Measurements from ENCODE around the gene RPA3.

Gene RPA3

DNA sequence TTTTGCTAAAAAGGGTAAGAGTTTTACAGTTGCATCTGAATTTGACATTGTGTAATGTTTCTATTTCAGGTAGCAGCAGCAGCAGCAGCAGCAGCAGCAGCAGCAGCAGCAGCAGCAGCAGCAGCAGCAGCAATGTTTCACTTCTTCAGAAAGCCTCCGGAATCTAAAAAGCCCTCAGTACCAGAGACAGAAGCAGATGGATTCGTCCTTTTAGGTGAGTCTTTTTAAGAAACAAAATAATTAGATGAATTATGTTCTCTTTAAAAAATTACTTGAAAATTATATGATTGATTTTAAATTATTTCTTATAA, 45.2 kb downstream of the RPA3 start:
- no peak overlapping the region for H3K9ac ChIP-seq (ENCODE audit: low read depth, low read length)
- no peak overlapping the region for H3K27ac ChIP-seq (ENCODE audit: low read length)
- no peaks in the 10 kb centered on the region for H3K9me3 ChIP-seq (ENCODE audit: insufficient read depth, low read length, severe bottlenecking)
- H3K4me2 ChIP-seq (ENCODE audit: insufficient read depth, low read length) = no peak overlapping the region
- DNase-seq = no peak
- TF ChIP-seq, protein P1, sequence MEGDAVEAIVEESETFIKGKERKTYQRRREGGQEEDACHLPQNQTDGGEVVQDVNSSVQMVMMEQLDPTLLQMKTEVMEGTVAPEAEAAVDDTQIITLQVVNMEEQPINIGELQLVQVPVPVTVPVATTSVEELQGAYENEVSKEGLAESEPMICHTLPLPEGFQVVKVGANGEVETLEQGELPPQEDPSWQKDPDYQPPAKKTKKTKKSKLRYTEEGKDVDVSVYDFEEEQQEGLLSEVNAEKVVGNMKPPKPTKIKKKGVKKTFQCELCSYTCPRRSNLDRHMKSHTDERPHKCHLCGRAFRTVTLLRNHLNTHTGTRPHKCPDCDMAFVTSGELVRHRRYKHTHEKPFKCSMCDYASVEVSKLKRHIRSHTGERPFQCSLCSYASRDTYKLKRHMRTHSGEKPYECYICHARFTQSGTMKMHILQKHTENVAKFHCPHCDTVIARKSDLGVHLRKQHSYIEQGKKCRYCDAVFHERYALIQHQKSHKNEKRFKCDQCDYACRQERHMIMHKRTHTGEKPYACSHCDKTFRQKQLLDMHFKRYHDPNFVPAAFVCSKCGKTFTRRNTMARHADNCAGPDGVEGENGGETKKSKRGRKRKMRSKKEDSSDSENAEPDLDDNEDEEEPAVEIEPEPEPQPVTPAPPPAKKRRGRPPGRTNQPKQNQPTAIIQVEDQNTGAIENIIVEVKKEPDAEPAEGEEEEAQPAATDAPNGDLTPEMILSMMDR (IDR thresholded peaks at IDR 0.05; ENCODE audit: borderline replicate concordance, extremely low read depth, low read length, poor library complexity, severe bottlenecking) = no peak
- TF ChIP-seq EZH2 (IDR thresholded peaks at IDR 0.05; ENCODE audit: borderline replicate concordance, low read depth, low read length, severe bottlenecking) = no peak
- H3K4me3 ChIP-seq (ENCODE audit: low read depth in 1 of 2, low read length in 2 of 2) = no peak overlapping the region
- no peaks in the 10 kb centered on the region for H3K27me3 ChIP-seq (ENCODE audit: insufficient read depth, low read length, poor library complexity)
- no peak for ATAC-seq (ENCODE audit: insufficient read depth, low read depth)
- no peak overlapping the region for H2AFZ ChIP-seq (ENCODE audit: low read depth, low read length)
- H3K79me2 ChIP-seq (ENCODE audit: insufficient read depth, low read length) = no peaks in the 10 kb centered on the region
- peaks cover 12% of the 10 kb centered on the region for H3K36me3 ChIP-seq (ENCODE audit: insufficient read depth, low read length)
- no peaks in the 10 kb centered on the region for H4K20me1 ChIP-seq (ENCODE audit: insufficient read depth, low read length)
- H3K4me1 ChIP-seq (ENCODE audit: insufficient read depth, low read length) = no peaks in the 10 kb centered on the region

DNA sequence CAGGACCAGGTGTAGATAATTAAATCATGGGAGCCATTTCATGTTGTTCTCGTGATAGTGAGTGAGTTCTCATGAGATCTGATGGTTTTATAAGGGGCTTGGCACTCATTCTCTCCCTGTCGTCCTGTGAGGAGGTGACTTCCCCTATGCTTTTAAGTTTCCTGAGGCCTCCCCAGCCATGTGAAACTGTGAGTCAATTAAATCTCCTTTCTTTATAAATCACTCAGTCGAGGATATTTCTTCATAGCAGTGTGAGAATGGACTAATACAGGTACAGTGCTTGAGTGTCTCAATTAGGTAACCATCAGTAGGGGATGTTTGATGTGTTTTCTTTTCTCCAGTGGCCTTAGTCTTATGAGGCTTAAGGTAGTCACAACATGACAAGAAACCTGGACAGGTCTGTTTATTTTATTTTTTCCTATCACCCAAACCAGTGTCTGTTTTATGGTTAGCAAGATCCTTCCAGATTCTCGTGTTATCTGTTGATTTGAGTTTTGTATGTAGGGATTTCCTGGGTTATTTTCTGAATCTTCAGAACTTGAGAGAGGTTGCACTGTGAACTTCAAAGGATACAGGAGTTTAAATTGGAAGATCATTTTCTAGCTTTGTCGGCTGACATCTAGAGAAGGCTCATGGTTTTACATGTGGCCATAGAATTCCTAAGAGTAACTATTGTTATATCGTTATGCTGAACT, 45.7 kb downstream of the RPA3 start:
- Histone ChIP-seq H3K4me2 (ENCODE audit: insufficient read depth, low read length) (no peak overlapping the region), H3K9ac (ENCODE audit: low read depth, low read length) (no peak overlapping the region), H3K27ac (ENCODE audit: low read length) (no peak overlapping the region), H3K4me3 (ENCODE audit: low read depth in 1 of 2, low read length in 2 of 2) (no peak overlapping the region), H3K79me2 (ENCODE audit: insufficient read depth, low read length) (no peaks in the 10 kb centered on the region), H4K20me1 (ENCODE audit: insufficient read depth, low read length) (no peaks in the 10 kb centered on the region), H2AFZ (ENCODE audit: low read depth, low read length) (no peak overlapping the region), H3K9me3 (ENCODE audit: insufficient read depth, low read length, severe bottlenecking) (no peaks in the 10 kb centered on the region), H3K4me1 (ENCODE audit: insufficient read depth, low read length) (no peaks in the 10 kb centered on the region), H3K36me3 (ENCODE audit: insufficient read depth, low read length) (peaks cover 9% of the 10 kb centered on the region), H3K27me3 (ENCODE audit: insufficient read depth, low read length, poor library complexity) (no peaks in the 10 kb centered on the region)
- no peak for ATAC-seq (ENCODE audit: insufficient read depth, low read depth)
- TF ChIP-seq, protein P1 (IDR thresholded peaks at IDR 0.05; ENCODE audit: borderline replicate concordance, extremely low read depth, low read length, poor library complexity, severe bottlenecking) = no peak
- no peak for TF ChIP-seq EZH2 (IDR thresholded peaks at IDR 0.05; ENCODE audit: borderline replicate concordance, low read depth, low read length, severe bottlenecking)
- DNase-seq = no peak

DNA sequence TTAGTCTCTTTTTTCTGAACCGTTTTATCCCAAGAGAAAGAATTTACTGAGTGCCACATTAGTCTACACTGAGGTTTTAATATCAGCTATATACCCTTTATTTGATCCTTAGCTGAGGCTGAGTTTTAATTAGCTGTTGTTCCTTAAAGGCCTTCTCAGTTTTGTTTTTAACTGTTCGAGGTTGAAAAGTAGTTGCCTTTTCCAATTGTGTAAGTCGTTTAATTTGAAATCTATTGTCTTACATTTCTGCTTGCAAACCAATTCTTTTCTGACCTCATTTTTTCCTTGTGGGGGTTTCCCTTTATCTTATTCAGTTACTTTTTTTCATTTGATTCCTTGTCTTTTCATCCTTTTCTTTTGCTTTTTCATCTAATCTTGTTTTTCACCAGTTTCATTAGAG, 47.0 kb downstream of the RPA3 start:
- TF ChIP-seq, protein P1 (IDR thresholded peaks at IDR 0.05; ENCODE audit: borderline replicate concordance, extremely low read depth, low read length, poor library complexity, severe bottlenecking) = no peak
- TF ChIP-seq EZH2 (IDR thresholded peaks at IDR 0.05; ENCODE audit: borderline replicate concordance, low read depth, low read length, severe bottlenecking) = no peak
- no peak overlapping the region for H3K4me2 ChIP-seq (ENCODE audit: insufficient read depth, low read length)
- no peak for ATAC-seq (ENCODE audit: insufficient read depth, low read depth)

More for the DNA sequence above, 47.0 kb downstream of the RPA3 start:
- Histone ChIP-seq H3K36me3 (ENCODE audit: insufficient read depth, low read length) (peaks cover 9% of the 10 kb centered on the region), H4K20me1 (ENCODE audit: insufficient read depth, low read length) (no peaks in the 10 kb centered on the region), H3K9ac (ENCODE audit: low read depth, low read length) (no peak overlapping the region), H3K4me1 (ENCODE audit: insufficient read depth, low read length) (no peaks in the 10 kb centered on the region), H2AFZ (ENCODE audit: low read depth, low read length) (no peak overlapping the region), H3K4me3 (ENCODE audit: low read depth in 1 of 2, low read length in 2 of 2) (no peak overlapping the region), H3K27ac (ENCODE audit: low read length) (no peak overlapping the region), H3K9me3 (ENCODE audit: insufficient read depth, low read length, severe bottlenecking) (no peaks in the 10 kb centered on the region), H3K79me2 (ENCODE audit: insufficient read depth, low read length) (no peaks in the 10 kb centered on the region), H3K27me3 (ENCODE audit: insufficient read depth, low read length, poor library complexity) (no peaks in the 10 kb centered on the region)
- DNase-seq = no peak
